Activated CD4-positive, alpha-beta T cell treated with anti-CD3 and anti-CD28 coated beads for 36 hours (primary cell): ENCODE results near the gene SLC9C2. TPM values are rescaled to one million over a fixed set of nuclear protein-coding genes. Genes with fewer than 3 reads are reported as not detected.
"Not testable (repeated sequence)": the region's sequence is repeated elsewhere in the genome, so short reads cannot be mapped to it uniquely, and the experiment has no call there.

Source experiments
- ATAC-seq: fragments of 200-7000 bp; cut with Tn5 transposase; one replicate; pipeline ENCODE4 v1.10.0; 2021; ENCODE audit warnings: mild to moderate bottlenecking, moderate library complexity
- CTCF ChIA-PET: fragments of 350-600 bp; sonication (Branson Sonifier 250); formaldehyde crosslinking; loops from one replicate; lab custom pipeline; 2021; ENCODE audit warnings: antibody characterized with exemption; lab: Charles Lee
- POLR2A ChIA-PET: fragments of 350-600 bp; sonication (Branson Sonifier 250); formaldehyde crosslinking; loops from one replicate; lab custom pipeline; 2021; ENCODE audit warnings: antibody characterized with exemption, inconsistent platforms; lab: Charles Lee
- DNase-seq: peaks from one replicate; pipeline ENCODE4 v3.0.0-alpha.2; 2020
- H3K27ac Mint-ChIP-seq: one replicate; pipeline ENCODE4 v1.8.0; 2021; ENCODE audit warnings: mixed read lengths
- H3K27me3 Mint-ChIP-seq: one replicate; pipeline ENCODE4 v1.8.0; 2021; ENCODE audit warnings: mixed read lengths
- H3K36me3 Mint-ChIP-seq: one replicate; pipeline ENCODE4 v1.8.0; 2021; ENCODE audit warnings: low read depth, mixed read lengths
- H3K4me1 Mint-ChIP-seq: one replicate; pipeline ENCODE4 v1.8.0; 2021; ENCODE audit warnings: mixed read lengths
- H3K4me3 Mint-ChIP-seq: one replicate; pipeline ENCODE4 v1.8.0; 2021; ENCODE audit warnings: mild to moderate bottlenecking, moderate library complexity, mixed read lengths
- H3K9me3 Mint-ChIP-seq: one replicate; pipeline ENCODE4 v1.8.0; 2021; ENCODE audit warnings: low read depth, mixed read lengths
- intact Hi-C, 2 experiments: fragments of 100-400 bp; cut with DNase I in 1 of 2; cut with micrococcal nuclease in 1 of 2; formaldehyde crosslinking; loops; one replicate each; pipeline versions ENCODE4 v1.14.2 to v1.15.1; 2022 to 2024; cut with DNase I, micrococcal nuclease
- total RNA-seq, 2 experiments: library from RNA; stranded (reverse); gene quantifications; one replicate each; pipeline ENCODE4 v1.2.3, GENCODE V29; 2021

Gene SLC9C2
- total RNA-seq, 2 experiments from 2014 or later = not detected

DNA sequence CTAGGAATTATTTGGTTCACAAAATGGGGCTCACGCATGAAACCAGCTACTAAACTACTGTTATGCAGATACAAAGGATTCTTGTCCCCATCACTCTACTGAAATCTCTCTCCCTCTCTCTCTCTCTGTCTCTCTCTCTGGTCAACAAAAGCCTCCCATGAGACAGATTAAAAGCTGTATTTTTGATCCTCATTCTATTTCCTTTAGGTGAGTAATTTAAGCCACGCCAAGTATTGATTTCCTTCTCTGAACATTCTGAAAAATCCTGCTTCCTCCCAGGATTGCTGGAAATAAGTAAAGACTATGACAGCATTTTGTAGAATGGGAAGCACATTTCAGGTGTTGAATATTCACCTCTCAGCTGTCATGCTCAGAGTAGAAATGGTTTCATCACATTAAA, 82.1 kb downstream of the SLC9C2 start:
- DNase-seq (no peak), ATAC-seq (no peak)
- Mint-ChIP-seq H3K36me3 (no peaks in the 10 kb centered on the region), H3K4me3 (no peak overlapping the region), H3K4me1 (peaks cover 5% of the 10 kb centered on the region), H3K27ac (no peak overlapping the region), H3K27me3 (no peaks in the 10 kb centered on the region), H3K9me3 (no peaks in the 10 kb centered on the region)
- POLR2A ChIA-PET = no interaction called here
- CTCF ChIA-PET = interaction anchor here (0.6 to 1.3 kb wide), 2 partner anchors 12 to 229 kb away, joined by 3 read pairs; no protein-coding TSS in a partner anchor
- intact Hi-C loops = no loop called here

DNA sequence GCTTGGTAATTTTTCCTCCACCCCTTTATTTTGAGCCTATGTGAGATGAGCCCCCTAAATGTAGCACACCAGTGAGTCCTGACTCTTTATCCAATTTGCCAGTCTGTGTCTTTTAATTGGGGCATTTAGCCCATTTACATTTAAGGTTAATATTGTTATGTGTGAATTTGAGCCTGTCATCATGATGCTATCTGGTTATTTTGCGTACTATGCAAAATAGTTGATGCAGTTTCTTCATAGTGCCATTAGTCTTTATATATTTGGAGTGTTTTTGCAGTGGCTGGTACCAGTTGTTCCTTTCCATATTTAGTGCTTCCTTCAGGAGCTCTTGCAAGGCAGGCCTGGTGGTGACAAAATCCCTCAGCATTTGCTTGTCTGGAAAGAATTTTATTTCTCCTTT, 88.4 kb downstream of the SLC9C2 start:
- intact Hi-C loops, H3K27me3 Mint-ChIP-seq, H3K4me3 Mint-ChIP-seq, H3K27ac Mint-ChIP-seq, H3K36me3 Mint-ChIP-seq, ATAC-seq, H3K9me3 Mint-ChIP-seq, DNase-seq, H3K4me1 Mint-ChIP-seq: not testable (repeated sequence)
- ChIA-PET CTCF (interaction anchor here (0.7 kb wide), 1 partner anchor 17 kb away, joined by 4 read pairs; no protein-coding TSS in a partner anchor), POLR2A (interaction anchor here (0.7 kb wide), 1 partner anchor 310 kb away, joined by 3 read pairs; the partner anchor contains the start of genes CENPL and DARS2)

GRCh38 chr1:173509797-173510196, 93.1 kb downstream of the SLC9C2 start:
- DNase-seq (no peak), ATAC-seq (no peak)
- POLR2A ChIA-PET = no interaction called here
- Mint-ChIP-seq H3K27ac (no peak overlapping the region), H3K36me3 (no peaks in the 10 kb centered on the region), H3K27me3 (no peaks in the 10 kb centered on the region), H3K4me1 (no peaks in the 10 kb centered on the region), H3K4me3 (no peak overlapping the region), H3K9me3 (peaks cover 5% of the 10 kb centered on the region)
- CTCF ChIA-PET = interaction anchor here (0.6 to 1.4 kb wide), 2 partner anchors 22 to 79 kb away, joined by 3 to 4 read pairs; no protein-coding TSS in a partner anchor
- intact Hi-C loops = loop anchor here in 1 of 2 experiments (5.0 kb wide), 1 partner anchor 77 kb away; no protein-coding TSS in a partner anchor

DNA sequence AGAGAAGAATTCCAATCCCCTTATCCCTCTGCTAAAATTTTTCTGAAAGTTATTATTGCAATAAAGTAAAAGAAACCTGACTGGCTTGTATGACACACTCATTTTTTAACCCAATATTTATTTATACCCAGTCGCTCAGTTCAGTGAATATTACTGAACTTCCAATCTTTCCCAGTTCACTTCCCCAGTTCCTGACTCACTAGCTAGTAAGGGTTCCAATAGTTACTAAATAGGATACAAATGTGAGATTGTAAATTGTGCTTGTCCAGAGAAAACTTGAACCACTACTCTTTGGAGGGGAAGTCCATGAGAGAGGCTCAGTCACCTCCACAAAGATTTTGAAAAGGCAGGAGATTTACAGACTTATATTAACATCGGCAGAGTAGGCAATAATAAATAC, 94.3 kb downstream of the SLC9C2 start:
- H3K4me3 Mint-ChIP-seq = no peak overlapping the region
- H3K36me3 Mint-ChIP-seq = no peaks in the 10 kb centered on the region
- ATAC-seq = no peak
- CTCF ChIA-PET = interaction anchor here (1.1 kb wide), 1 partner anchor 13 kb away, joined by 3 read pairs; no protein-coding TSS in a partner anchor
- no peaks in the 10 kb centered on the region for H3K4me1 Mint-ChIP-seq
- H3K9me3 Mint-ChIP-seq = peaks cover under 1% of the 10 kb centered on the region
- intact Hi-C loops = loop anchor here in 1 of 2 experiments (5.0 kb wide), 1 partner anchor 76 kb away; no protein-coding TSS in a partner anchor
- H3K27me3 Mint-ChIP-seq = no peaks in the 10 kb centered on the region
- H3K27ac Mint-ChIP-seq = no peak overlapping the region
- POLR2A ChIA-PET = no interaction called here
- no peak for DNase-seq

DNA sequence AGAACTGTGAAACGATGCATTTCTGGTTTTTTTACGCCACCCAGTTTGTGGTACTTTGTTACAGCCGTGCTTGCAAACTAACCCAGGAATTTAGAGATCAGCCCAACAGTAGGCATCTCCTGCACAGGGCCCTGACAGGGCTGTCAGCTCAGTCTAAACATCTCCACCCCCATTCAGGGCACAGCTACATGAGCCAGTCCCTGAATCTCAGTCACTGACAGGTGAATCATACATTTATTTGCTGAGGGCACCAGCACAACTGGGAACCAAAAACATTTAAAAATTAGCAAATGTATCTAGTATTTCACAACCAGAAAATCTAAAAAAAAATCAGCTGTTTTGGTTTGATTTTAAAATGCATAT, 95.0 kb downstream of the SLC9C2 start:
- no peak overlapping the region for H3K4me3 Mint-ChIP-seq
- H3K27ac Mint-ChIP-seq = no peak overlapping the region
- POLR2A ChIA-PET = no interaction called here
- intact Hi-C loops = loop anchor here in 1 of 2 experiments (5.0 kb wide), 1 partner anchor 76 kb away; no protein-coding TSS in a partner anchor
- no peaks in the 10 kb centered on the region for H3K9me3 Mint-ChIP-seq
- CTCF ChIA-PET = interaction anchor here (1.1 to 4.4 kb wide), 2 partner anchors 13 to 77 kb away, joined by 3 to 20 read pairs; no protein-coding TSS in a partner anchor
- no peaks in the 10 kb centered on the region for H3K36me3 Mint-ChIP-seq
- no peaks in the 10 kb centered on the region for H3K27me3 Mint-ChIP-seq
- DNase-seq (no peak), ATAC-seq (no peak)
- H3K4me1 Mint-ChIP-seq = no peaks in the 10 kb centered on the region

GRCh38 chr1:173507205-173507846, 95.5 kb downstream of the SLC9C2 start:
- no peaks in the 10 kb centered on the region for H3K27me3 Mint-ChIP-seq
- H3K9me3 Mint-ChIP-seq = no peaks in the 10 kb centered on the region
- no peak overlapping the region for H3K27ac Mint-ChIP-seq
- intact Hi-C loops = loop anchor here in 1 of 2 experiments (5.0 kb wide), 1 partner anchor 75 kb away; no protein-coding TSS in a partner anchor
- H3K36me3 Mint-ChIP-seq = no peaks in the 10 kb centered on the region
- CTCF ChIA-PET = interaction anchor here (0.8 to 4.4 kb wide), 2 partner anchors 29 to 77 kb away, joined by 3 to 20 read pairs; no protein-coding TSS in a partner anchor
- ATAC-seq = no peak
- H3K4me3 Mint-ChIP-seq = no peak overlapping the region
- H3K4me1 Mint-ChIP-seq = no peaks in the 10 kb centered on the region
- POLR2A ChIA-PET = interaction anchor here (0.7 kb wide), 1 partner anchor 74 kb away, joined by 4 read pairs; no protein-coding TSS in a partner anchor
- no peak for DNase-seq

DNA sequence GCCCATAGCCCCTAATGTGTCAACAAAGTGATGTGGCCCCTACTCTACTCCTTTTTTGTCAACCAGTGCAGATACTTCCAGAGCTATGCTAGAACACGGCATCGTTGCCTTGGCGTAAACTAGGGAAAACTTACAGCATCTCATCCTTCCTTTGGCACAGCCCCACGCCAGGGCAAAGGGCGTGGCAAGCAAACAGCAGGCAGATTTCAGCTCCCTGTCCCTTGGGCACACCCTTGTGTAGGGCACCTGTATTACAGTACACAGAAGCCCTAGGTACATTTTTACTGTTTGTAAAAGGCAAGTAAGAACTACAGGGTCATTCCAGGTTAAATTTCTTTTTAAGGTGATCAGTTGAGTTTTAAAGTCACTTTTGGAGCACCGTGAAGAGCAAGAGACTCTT, 96.4 kb downstream of the SLC9C2 start:
- ChIA-PET POLR2A (interaction anchor here (0.6 kb wide), 1 partner anchor 772 kb away, joined by 3 read pairs; no protein-coding TSS in a partner anchor), CTCF (interaction anchor here (0.8 to 4.4 kb wide), 2 partner anchors 28 to 76 kb away, joined by 3 to 20 read pairs; no protein-coding TSS in a partner anchor)
- no peaks in the 10 kb centered on the region for H3K4me1 Mint-ChIP-seq
- H3K27me3 Mint-ChIP-seq = no peaks in the 10 kb centered on the region
- no peaks in the 10 kb centered on the region for H3K36me3 Mint-ChIP-seq
- no peaks in the 10 kb centered on the region for H3K9me3 Mint-ChIP-seq
- ATAC-seq = peak; percentile 30
- no peak overlapping the region for H3K27ac Mint-ChIP-seq
- no peak overlapping the region for H3K4me3 Mint-ChIP-seq
- intact Hi-C loops = loop anchor here (1.0 to 5.0 kb wide), 2 partner anchors 74 to 75 kb away; no protein-coding TSS in a partner anchor
- DNase-seq = peak; percentile 22

DNA sequence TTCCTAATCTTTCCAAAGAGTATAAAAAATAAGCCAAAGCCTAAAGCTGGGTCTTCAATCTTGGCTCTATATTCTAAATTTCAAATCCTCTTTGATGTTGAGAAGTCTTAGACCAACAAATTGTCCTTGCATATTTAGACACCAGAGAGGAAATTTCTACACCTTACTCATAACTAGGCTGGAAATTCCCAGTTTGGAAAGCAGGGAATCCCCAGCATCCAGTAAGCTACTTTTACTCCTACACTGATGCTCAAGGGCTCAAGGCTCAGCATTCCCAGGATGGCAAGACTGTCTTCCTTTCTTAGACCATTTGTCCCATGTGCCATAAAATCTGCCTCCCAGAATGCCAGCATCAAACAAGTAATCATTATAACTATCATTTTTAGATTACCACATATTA, 97.5 kb downstream of the SLC9C2 start:
- Mint-ChIP-seq H3K4me3 (no peak overlapping the region), H3K36me3 (no peaks in the 10 kb centered on the region), H3K27ac (no peak overlapping the region), H3K9me3 (no peaks in the 10 kb centered on the region), H3K27me3 (no peaks in the 10 kb centered on the region), H3K4me1 (no peaks in the 10 kb centered on the region)
- DNase-seq = no peak
- POLR2A ChIA-PET = no interaction called here
- CTCF ChIA-PET = interaction anchor here (0.7 to 4.4 kb wide), 2 partner anchors 75 to 516 kb away, joined by 3 to 20 read pairs; no protein-coding TSS in a partner anchor
- intact Hi-C loops = loop anchor here in 1 of 2 experiments (5.0 kb wide), 1 partner anchor 73 kb away; no protein-coding TSS in a partner anchor
- no peak for ATAC-seq

DNA sequence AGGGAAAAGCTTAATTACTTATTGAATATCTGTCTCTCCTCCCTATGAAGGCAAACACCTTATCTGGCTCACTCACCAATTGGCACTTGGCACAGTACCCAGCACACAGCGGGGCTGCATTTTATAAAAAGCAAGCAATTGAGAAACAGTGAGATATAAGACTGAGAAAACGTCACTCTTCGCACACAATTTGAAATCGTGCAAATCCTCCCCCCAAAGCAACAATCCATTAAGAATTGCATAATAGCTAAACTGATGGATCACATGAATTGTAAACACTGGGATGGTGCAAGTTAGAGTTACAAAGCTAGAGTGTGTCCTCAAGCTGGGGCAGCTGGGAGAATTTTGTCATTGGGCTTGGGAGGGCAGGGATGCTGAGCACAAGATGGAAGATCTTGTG, 98.6 kb downstream of the SLC9C2 start:
- POLR2A ChIA-PET = interaction anchor here (0.7 kb wide), 1 partner anchor 992 kb away, joined by 3 read pairs; no protein-coding TSS in a partner anchor
- DNase-seq (no peak), ATAC-seq (no peak)
- H3K4me1 Mint-ChIP-seq = no peaks in the 10 kb centered on the region
- intact Hi-C loops = no loop called here
- H3K36me3 Mint-ChIP-seq = no peaks in the 10 kb centered on the region
- no peaks in the 10 kb centered on the region for H3K27me3 Mint-ChIP-seq
- CTCF ChIA-PET = interaction anchor here (4.4 kb wide), 1 partner anchor 74 kb away, joined by 20 read pairs; no protein-coding TSS in a partner anchor
- H3K9me3 Mint-ChIP-seq = no peaks in the 10 kb centered on the region
- H3K4me3 Mint-ChIP-seq = no peak overlapping the region
- H3K27ac Mint-ChIP-seq = no peak overlapping the region

DNA sequence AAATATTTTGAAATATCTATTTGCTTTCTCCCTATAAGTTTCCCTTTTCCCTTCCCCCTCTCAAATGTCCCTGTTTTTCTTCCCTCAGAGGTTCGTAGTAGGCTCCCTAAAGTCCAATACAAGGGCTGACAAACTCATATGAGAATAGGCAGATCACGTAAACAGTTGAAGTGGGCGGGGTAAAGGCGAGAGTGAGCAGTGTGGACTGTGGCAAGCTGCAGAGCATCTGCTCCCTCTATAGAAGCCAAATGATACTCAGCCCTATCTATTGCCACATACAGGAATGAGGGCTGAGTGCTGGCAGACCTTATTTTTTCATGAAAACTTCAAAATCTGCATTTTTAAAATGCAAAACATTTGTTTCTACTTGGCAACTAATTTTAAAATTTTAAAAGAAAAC, 99.5 kb downstream of the SLC9C2 start:
- H3K36me3 Mint-ChIP-seq = no peaks in the 10 kb centered on the region
- H3K4me1 Mint-ChIP-seq = no peaks in the 10 kb centered on the region
- intact Hi-C loops = no loop called here
- H3K27ac Mint-ChIP-seq = no peak overlapping the region
- H3K27me3 Mint-ChIP-seq = no peaks in the 10 kb centered on the region
- H3K4me3 Mint-ChIP-seq = no peak overlapping the region
- DNase-seq = no peak
- no peaks in the 10 kb centered on the region for H3K9me3 Mint-ChIP-seq
- POLR2A ChIA-PET = no interaction called here
- ATAC-seq = no peak
- CTCF ChIA-PET = interaction anchor here (1.6 kb wide), 1 partner anchor 57 kb away, joined by 3 read pairs; no protein-coding TSS in a partner anchor

DNA sequence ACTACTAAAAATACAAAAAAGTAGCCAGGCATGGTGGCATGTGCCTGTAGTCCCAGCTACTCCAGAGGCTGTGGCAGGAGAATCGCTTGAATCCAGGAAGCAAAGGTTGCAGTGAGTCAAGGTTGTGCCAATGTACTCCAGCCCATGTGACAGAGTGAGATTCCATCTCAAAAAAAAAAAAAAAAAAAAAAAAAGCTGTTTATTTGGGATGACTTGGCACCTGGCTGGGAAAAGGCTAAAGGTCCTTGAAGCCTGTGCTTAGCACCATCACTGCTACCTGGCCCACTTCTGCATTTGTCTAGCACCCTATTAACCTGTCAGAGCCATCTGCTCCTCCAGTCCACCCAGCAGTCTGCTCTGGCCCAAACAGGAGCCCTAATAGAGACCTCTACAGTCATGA, 100.8 kb downstream of the SLC9C2 start:
- CTCF ChIA-PET = interaction anchor here (1.6 kb wide), 1 partner anchor 58 kb away, joined by 3 read pairs; no protein-coding TSS in a partner anchor
- DNase-seq = no peak
- no peak overlapping the region for H3K4me3 Mint-ChIP-seq

More for the DNA sequence above, 100.8 kb downstream of the SLC9C2 start:
- ATAC-seq = no peak
- no peaks in the 10 kb centered on the region for H3K27me3 Mint-ChIP-seq
- H3K4me1 Mint-ChIP-seq = no peaks in the 10 kb centered on the region
- no peaks in the 10 kb centered on the region for H3K36me3 Mint-ChIP-seq
- no peak overlapping the region for H3K27ac Mint-ChIP-seq
- intact Hi-C loops = no loop called here
- H3K9me3 Mint-ChIP-seq = no peaks in the 10 kb centered on the region
- POLR2A ChIA-PET = no interaction called here
